Hindlimb muscle (tissue), 1 donor: Measurements from ENCODE around the gene VPS9D1. TPM values are rescaled to one million over a fixed set of nuclear protein-coding genes. Genes with fewer than 3 reads are reported as not detected.
"Not testable (repeated sequence)": the region's sequence is repeated elsewhere in the genome, so short reads cannot be mapped to it uniquely, and the experiment has no call there.

ENCODE experiments used
- DNase-seq: peaks from one replicate; pipeline ENCODE4 v3.0.0-alpha.2; 2013
- polyA plus RNA-seq: library from polyadenylated mRNA; unstranded; fragments of 120-200 nt; gene quantifications from one replicate; pipeline ENCODE4 v1.2.1, GENCODE V29; 2013; ENCODE audit not compliant: insufficient read length

VPS9D1 gene
- polyA plus RNA-seq, 1 donor, result 14.2 TPM

DNA sequence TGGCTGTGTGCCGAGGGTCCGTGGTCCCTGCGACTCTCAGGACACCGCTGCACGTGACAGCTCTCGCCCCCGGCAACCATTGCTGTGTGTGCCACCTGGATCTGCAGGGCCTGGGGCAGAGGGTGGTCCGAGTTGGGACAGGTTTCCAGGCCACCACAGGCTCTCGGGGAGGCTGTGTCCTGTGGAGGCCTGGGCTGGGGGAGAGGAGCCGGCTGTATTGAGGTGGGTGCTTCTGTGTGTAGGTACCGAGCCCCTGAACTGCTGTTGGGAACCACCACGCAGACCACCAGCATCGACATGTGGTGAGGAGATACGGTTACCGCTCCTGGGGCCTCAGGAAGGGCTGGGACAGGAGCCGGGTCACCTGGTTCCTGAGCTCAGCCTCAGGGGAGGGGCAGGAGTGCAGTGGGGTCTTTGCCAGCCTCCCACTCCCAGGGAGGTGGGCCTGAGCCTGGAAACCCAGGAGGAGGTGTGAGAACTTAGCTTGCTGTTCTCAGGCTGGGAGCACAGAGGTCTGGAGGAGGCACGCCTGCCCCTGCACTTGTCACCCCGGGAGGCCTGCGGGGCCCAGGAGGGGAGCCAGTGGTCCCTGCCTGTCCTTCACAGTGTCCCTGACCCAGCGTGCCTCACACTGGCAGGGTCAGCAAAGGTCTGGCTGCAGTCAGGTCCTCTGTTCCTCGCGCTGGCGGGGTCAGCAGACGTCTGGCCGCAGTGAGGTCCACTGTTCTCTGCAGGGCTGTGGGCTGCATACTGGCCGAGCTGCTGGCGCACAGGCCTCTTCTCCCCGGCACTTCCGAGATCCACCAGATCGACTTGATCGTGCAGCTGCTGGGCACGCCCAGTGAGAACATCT is 26.5 kb downstream of the VPS9D1 start:
- no peak for DNase-seq

DNA sequence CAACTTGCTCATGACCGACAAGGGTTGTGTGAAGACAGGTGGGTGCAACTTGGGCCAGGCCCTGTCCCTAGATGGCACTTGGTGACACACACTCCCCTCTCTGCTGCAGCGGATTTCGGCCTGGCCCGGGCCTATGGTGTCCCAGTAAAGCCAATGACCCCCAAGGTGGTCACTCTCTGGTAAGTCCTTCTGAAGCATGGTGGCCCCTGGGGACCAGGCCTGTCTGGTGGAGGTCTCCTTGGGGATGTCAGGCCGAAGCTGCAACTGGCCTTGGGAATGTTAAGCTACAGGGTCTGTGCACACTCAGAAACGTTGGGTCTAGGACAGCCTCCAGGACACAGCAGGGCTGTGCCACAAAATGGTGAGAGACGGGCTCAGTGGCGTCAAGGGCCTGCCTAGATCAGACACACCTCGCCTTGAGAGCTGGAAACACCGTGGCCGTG is 27.4 kb downstream of the VPS9D1 start:
- DNase-seq, result no peak

DNA sequence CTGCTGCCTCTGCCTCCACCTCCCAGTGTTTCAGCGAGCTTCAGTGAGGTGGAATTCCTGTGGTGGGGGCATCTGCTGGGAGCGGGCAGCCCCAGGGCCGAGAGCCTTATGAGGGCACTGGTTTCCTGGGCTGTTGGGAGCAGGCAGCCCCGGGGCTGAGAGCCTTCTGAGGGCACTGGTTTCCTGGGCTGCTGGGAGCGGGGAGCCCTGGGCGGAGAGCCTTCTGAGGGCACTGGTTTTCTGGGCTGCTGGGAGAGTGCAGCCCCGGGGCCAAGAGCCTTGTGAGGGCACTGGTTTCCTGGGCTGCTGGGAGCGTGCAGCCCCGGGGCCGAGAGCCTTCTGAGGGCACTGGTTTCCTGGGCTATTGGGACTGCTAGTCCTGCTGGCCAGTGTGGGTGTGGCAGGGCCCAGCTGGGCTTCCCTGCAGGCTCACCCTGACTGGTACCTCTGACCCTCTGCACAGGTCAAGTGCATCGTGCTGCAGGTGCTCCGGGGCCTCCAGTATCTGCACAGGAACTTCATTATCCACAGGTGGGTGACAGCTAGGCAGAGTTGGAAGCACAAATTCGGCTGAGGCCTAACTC is 28.6 kb downstream of the VPS9D1 start:
- DNase-seq, result no peak

- DNase-seq, result no peak
Measured at GRCh38 chr16:89691231-89691985, 29.3 kb downstream of the VPS9D1 start.

DNA sequence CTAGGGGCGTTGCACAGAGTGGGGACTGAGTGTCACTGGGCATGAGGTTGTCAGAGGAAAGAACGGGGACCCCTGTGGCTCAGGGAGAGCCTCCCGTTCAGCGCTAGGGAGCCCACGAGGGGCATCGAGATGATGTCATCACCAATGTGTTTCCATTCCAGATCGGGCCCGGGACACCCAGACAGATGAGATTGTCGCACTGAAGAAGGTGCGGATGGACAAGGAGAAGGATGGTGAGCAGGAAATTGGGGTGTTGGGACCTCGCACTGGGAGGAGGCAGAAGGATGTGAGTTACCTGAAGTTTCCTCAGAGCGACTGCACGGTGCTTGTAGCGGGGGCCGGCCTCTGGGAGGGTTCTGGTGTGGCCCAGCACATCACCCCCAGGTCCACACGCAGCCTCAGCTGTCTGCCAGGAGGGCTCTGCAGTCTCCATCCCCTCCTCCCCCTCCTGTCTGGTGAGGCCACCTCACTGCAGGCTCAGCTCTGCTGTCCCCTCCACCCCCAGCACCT is 30.3 kb downstream of the VPS9D1 start:
- DNase-seq, result no peak

- not testable (repeated sequence) for DNase-seq
Measured at GRCh38 chr16:89689621-89690020, 31.1 kb downstream of the VPS9D1 start.

GRCh38 chr16:89689142-89689541 is 31.6 kb downstream of the VPS9D1 start:
- no peak for DNase-seq

- DNase-seq, result no peak
Measured at GRCh38 chr16:89688395-89688794, 32.3 kb downstream of the VPS9D1 start.

DNA sequence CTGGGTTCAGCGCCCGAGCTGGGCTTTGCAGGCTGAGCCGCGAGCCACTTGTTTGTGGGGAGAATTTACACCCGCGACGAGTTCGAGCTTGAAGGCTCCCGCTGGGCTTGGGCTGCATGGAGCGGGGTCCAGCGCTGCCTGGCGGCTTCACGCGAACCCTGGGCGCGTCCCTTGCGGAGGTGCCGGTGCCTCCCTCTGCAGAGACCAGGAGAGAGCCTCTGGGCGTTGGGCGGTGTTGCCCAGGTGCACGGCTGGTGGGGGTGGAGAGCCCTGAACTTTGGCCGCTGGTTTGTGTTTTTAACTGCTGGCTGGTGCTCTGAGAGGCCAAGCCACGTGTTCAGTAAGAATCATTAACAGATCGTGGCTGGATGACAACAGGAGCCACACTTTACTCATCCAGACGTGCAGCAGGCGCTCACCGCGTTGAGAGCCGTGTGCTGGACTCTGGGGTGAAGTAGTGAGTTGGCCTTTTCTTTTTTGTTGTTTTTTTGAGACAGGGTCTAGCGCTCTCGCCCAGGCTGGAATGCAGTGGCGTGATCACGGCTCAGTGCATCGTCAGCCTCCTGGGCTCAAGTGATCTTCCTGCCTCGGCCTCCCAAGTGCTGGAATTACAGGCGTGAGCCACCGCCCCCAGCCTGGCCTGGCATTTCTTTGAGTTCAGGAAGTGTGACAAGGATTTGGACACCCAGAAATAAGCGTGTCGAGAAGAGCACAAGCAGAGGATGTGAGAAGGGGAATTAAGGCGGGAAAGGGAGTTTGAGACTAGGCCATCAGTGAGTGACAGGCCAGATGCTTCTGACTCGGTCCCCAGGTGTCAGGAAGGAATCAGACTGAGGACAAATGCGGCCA is 33.4 kb downstream of the VPS9D1 start:
- DNase-seq, result no peak

DNA sequence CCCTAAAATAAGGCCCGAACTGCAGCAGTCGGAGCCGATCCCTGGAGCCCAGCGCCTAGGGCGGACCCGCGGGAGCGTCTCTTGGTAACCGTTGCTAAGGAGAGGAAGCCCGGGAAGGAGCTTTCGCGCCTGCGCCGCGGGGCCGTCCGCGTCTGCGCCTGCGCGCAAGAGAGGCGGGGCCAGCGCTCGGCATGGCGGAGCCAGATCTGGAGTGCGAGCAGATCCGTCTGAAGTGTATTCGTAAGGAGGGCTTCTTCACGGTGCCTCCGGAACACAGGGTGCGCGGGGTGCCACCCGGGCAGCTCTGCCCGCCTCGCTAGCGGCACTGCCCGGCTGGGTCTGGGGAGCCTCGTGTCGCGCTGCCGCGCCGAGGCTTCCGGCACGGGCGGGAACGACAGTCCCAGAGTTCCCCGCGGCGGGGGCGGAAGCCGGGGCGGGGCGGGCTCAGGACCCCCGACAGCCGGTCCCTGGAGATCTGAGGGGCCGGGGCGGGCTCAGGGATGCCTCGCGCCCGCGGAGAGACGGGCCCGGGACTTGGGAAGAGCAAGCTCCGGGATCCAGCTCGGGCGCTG is 34.1 kb downstream of the VPS9D1 start, which contains the start of gene CDK10:
Gene CDK10, plus strand, starts transcription at position 170 of the 572 bp plus-strand sequence. Its CDS starts 22 bp downstream, at position 192.
- DNase-seq, result peak; percentile 94

- no peak for DNase-seq
Measured at GRCh38 chr16:89685916-89686315, 34.8 kb downstream of the VPS9D1 start.

DNA sequence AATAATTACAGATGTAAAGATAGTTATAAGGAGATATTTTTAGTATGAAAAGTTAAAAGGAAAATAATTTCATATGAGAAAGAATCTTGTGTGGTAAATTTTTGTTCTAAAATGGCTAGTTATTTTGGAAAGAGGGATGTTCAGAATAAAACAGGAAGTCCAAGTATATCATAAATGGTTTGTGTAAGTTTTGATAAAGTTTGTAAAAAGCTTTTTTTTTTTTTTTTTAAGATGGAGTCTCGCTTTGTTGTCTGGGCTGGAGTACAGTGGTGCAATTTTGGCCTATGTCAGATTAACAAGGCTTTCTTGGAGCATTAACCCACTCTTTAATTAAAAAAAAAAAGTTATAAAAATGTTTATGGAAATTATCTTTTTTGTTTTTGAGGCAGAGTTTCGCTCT is 42.4 kb downstream of the VPS9D1 start:
- no peak for DNase-seq

GRCh38 chr16:89672177-89672941 is 48.3 kb downstream of the VPS9D1 start:
- DNase-seq, result no peak

DNA sequence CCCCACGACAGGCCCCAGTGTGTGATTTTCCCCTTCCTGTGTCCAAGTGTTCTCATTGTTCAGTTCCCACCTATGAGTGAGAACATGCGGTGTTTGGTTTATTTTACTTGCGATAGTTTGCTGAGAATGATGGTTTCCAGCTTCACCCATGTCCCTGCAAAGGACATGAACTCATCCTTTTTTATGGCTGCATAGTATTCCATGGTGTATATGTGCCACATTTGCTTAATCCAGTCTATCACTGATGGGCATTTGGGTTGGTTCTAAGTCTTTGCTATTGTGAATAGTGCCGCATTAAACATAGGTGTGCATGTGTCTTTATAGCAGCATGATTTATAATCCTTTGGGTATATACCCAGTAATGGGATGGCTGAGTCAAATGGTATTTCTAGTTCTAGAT is 49.1 kb downstream of the VPS9D1 start:
- not testable (repeated sequence) for DNase-seq

- DNase-seq, result no peak
Measured at GRCh38 chr16:89670496-89671431, 49.9 kb downstream of the VPS9D1 start.

DNA sequence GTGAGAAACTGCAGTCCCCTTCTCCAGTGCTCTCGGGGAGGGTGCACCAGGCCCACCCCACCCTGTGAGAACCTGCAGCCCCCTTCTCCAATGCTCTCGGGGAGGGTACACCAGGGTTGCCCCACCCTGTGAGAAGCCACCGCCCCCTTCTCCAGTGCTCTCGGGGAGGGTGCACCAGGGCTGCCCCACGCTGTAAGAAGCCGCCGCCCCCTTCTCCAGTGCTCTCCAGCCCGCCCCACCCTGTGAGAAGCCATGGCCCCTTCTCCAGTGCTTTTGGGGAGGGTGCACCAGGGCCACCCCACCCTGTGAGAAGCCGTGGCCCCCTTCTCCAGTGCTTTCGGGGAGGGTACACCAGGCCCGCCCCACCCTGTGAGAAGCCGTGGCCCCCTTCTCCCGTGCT is 50.9 kb downstream of the VPS9D1 start:
- DNase-seq, result no peak

DNA sequence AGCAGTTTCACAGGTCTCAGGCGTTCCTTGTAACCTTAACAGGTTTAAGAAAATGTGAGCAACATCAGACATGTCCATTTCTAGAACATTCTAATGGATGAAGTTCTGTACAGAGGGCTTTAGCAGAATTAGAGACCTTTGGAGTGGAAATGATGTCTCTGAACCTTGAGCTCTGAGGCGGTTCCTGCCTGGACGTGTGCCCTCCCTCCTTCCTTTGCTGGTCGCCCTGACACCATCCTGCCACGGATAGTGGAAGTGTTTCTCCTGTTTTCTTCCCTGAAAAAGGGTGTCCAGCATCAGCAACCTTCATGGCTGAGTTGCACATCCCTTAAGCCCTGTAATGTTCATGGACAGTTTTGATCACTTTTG is 51.9 kb downstream of the VPS9D1 start:
- no peak for DNase-seq

DNA sequence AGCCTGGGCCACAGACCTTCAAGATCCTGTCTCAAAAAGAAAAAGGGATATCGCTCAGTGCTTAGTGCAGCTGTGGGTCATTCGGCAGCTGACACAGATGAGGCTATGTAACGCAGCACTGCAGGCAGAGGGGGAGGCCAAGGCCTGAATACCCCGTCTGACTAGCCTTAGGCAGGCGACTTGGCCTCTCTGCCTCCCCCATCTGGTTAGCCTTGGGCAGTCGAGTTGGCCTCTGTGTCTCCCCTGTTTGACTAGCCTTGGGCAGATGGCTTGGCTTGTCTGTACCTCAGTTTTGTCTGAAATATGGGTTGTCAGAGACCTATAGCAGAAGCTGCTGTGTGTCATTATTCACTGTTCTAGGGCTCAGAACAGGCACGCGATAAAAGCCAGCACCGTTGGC is 53.1 kb downstream of the VPS9D1 start:
- no peak for DNase-seq

- not testable (repeated sequence) for DNase-seq
Measured at GRCh38 chr16:89667000-89667399, 53.7 kb downstream of the VPS9D1 start.

DNA sequence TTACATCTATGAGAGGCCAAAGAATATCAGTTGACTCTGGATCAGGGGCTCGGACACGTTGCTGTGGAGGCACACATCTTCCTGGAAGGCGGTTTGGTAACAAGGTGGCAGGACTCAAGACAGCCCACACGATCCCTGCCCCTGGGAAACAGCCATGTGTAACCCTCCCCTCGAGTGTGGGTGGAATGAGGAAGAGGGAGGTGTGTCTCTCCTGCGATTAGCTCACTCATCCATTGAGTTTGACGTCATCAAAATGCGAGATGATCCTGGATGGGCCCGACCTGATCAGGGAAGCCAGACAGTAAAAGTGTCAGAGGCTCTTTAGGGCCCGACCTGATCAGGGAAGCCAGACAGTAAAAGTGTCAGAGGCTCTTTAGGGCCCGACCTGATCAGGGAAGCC is 56.5 kb downstream of the VPS9D1 start:
- not testable (repeated sequence) for DNase-seq
